Measurements from ENCODE around the gene POLR1B.

GRCh38 chr2:112579241-112579640 lies 37.0 kb downstream of the POLR1B start:
- TF ChIP-seq CTCF (IDR thresholded peaks at IDR 0.05) = no peak
- no peak for TF ChIP-seq POLR2A (IDR thresholded peaks at IDR 0.05)
- no peak for TF ChIP-seq EP300 (IDR thresholded peaks at IDR 0.05; ENCODE audit: low read depth)
- no peak for TF ChIP-seq POLR2AphosphoS5 (IDR thresholded peaks at IDR 0.05)

All from transverse colon (tissue), 4 donors.